K562 (cell line): ENCODE results near the gene SLC30A10. TPM values are rescaled to one million over a fixed set of nuclear protein-coding genes. Genes with fewer than 3 reads are reported as not detected.

Source experiments
- ATAC-seq: fragments of 200-7000 bp; cut with Tn5 transposase; 3 replicates; pipeline ENCODE4 v1.9.1; 2020; ENCODE audit warnings: moderate library complexity
- BruUV-seq: library from RNA; stranded (reverse); fragments of 400-500 nt; replicated peaks from 2 replicates; lab custom pipeline; 2021; lab: Mats Ljungman, UMichigan
- CTCF ChIA-PET: fragments of 300-600 bp; formaldehyde crosslinking; extraction: SDS; loops from one replicate; lab custom pipeline; 2021; ENCODE audit warnings: low intra/inter-chr PET ratio; lab: Yijun Ruan, JAX
- POLR2A ChIA-PET: fragments of 300-600, 350-650 bp; sonication (Branson Sonifier 250); formaldehyde crosslinking; extraction: SDS; loops from one replicate; lab custom pipeline; 2021; ENCODE audit warnings: antibody characterized with exemption, inconsistent platforms; lab: Yijun Ruan, JAX
- DNase-seq, 4 experiments: peaks; one replicate each; pipeline versions ENCODE4 v3.0.0 to v3.0.0-alpha.2; 2011 to 2018; ENCODE audit warnings: low spot score in 3 of 4, mixed read lengths in 3 of 4; ENCODE audit errors: extremely low read depth in 1 of 4
- FAIRE-seq: peaks from 2 replicates; lab custom pipeline; 2011; peaks lifted over from hg19 to GRCh38; lab: Jason Lieb, UNC
- H2AFZ ChIP-seq: 2 replicates; pipeline ENCODE4 v1.6.0; 2011; ENCODE audit warnings: low read depth, low read length, control low read depth, inconsistent platforms
- H3K27ac ChIP-seq: fragments of 200-600 bp; 3 replicates; pipeline ENCODE4 v1.8.0; 2011; ENCODE audit warnings: low read depth, mild to moderate bottlenecking, control low read depth, inconsistent platforms, low read length, moderate library complexity, mixed read lengths; ENCODE audit errors: extremely low read depth
- H3K27me3 ChIP-seq, 2 experiments: fragments of 300-600 bp in 1 of 2; 2 replicates in 1 of 2; 3 replicates in 1 of 2; pipeline versions ENCODE4 v1.6.0 to v1.8.0; 2011; ENCODE audit warnings: inconsistent platforms in 2 of 2, low read length in 2 of 2, mild to moderate bottlenecking in 1 of 2, mixed read lengths in 1 of 2, moderate library complexity in 1 of 2; ENCODE audit not compliant: control insufficient read depth in 2 of 2, insufficient read depth in 2 of 2
- H3K36me3 ChIP-seq: fragments of 300-600 bp; 3 replicates; pipeline ENCODE4 v1.8.0; 2011; ENCODE audit warnings: mild to moderate bottlenecking, low read length, inconsistent platforms; ENCODE audit not compliant: control insufficient read depth, insufficient read depth
- H3K4me1 ChIP-seq, 2 experiments: fragments of 200-600 bp in 1 of 2; replicated peaks in 1 of 2; 2 replicates in 1 of 2; 3 replicates in 1 of 2; pipeline versions ENCODE4 v1.5.1 to v1.8.0; 2011; ENCODE audit warnings: inconsistent platforms in 2 of 2, low read length in 2 of 2, mild to moderate bottlenecking in 1 of 2, mixed read lengths in 1 of 2, moderate library complexity in 1 of 2; ENCODE audit not compliant: control insufficient read depth in 2 of 2, insufficient read depth in 2 of 2
- H3K4me2 ChIP-seq: 2 replicates; pipeline ENCODE4 v1.6.1; 2011; ENCODE audit warnings: low read length, control low read depth, inconsistent platforms, mixed read lengths; ENCODE audit not compliant: insufficient read depth
- H3K4me3 ChIP-seq: fragments of 200-600 bp; sonication (generic), shearing (Covaris generic); 2 replicates; pipeline ENCODE4 v1.5.1; 2016; ENCODE audit warnings: control low read depth, inconsistent platforms
- H3K79me2 ChIP-seq: fragments of 200-600 bp; 3 replicates; pipeline ENCODE4 v1.8.0; 2011; ENCODE audit warnings: low read length, inconsistent platforms; ENCODE audit not compliant: control insufficient read depth, insufficient read depth
- H3K9ac ChIP-seq, 2 experiments: 2 replicates each; pipeline versions ENCODE4 v1.6.0 to v1.6.1; 2011; ENCODE audit warnings: low read depth in 2 of 2, low read length in 2 of 2, control low read depth in 1 of 2, inconsistent platforms in 1 of 2, mild to moderate bottlenecking in 1 of 2, mixed read lengths in 1 of 2; ENCODE audit not compliant: insufficient read depth in 1 of 2
- H3K9me1 ChIP-seq: one replicate; pipeline ENCODE4 v1.6.0; 2011; ENCODE audit warnings: inconsistent platforms, mild to moderate bottlenecking, low read length, moderate library complexity; ENCODE audit not compliant: control insufficient read depth, insufficient read depth
- H3K9me3 ChIP-seq: replicated peaks from 2 replicates; pipeline ENCODE4 v1.5.1; 2011; ENCODE audit warnings: low read depth, low read length, inconsistent platforms; ENCODE audit not compliant: control insufficient read depth, insufficient read depth
- H4K20me1 ChIP-seq: replicated peaks from 2 replicates; pipeline ENCODE4 v1.6.1; 2011; ENCODE audit warnings: low read length, inconsistent platforms, mixed read lengths; ENCODE audit not compliant: control insufficient read depth, insufficient read depth
- CC2D1A ChIP-seq: fragments of 450-650 bp; IDR thresholded peaks from 2 replicates; pipeline ENCODE4 v1.6.1; 2017; ENCODE audit warnings: mild to moderate bottlenecking
- ESRRB ChIP-seq: fragments of 250-450 bp; sonication (Bioruptor Pico); IDR thresholded peaks from 2 replicates; pipeline ENCODE4 v1.5.0; 2020; ENCODE audit warnings: mild to moderate bottlenecking, moderate library complexity, borderline replicate concordance
- ETV5 ChIP-seq: sonication (generic); formaldehyde crosslinking; IDR thresholded peaks from 2 replicates; pipeline ENCODE4 v1.4.0; 2020; ENCODE audit warnings: low read depth, mild to moderate bottlenecking, missing genetic modification reagents
- FOSL1 ChIP-seq: fragments of 200-800 bp; sonication (Bioruptor generic); conservative IDR thresholded peaks from 2 replicates; pipeline ENCODE4 v1.6.1; 2016; ENCODE audit warnings: missing genetic modification characterization, missing compliant biosample characterization
- FOXA1 ChIP-seq: fragments of 450-650 bp; IDR thresholded peaks from 2 replicates; pipeline ENCODE4 v1.6.1; 2016; ENCODE audit warnings: mild to moderate bottlenecking, borderline replicate concordance
- HDGF ChIP-seq: fragments of 450-650 bp; IDR thresholded peaks from 2 replicates; pipeline ENCODE4 v1.6.1; 2016
- MEIS2 ChIP-seq: fragments of 450-650 bp; IDR thresholded peaks from 2 replicates; pipeline ENCODE4 v1.6.1; 2014; ENCODE audit warnings: mild to moderate bottlenecking; ENCODE audit not compliant: partially characterized antibody
- NFE2L1 ChIP-seq: fragments of 450-650 bp; IDR thresholded peaks from 2 replicates; pipeline ENCODE4 v1.6.1; 2016; ENCODE audit warnings: missing genetic modification characterization, low read depth, mild to moderate bottlenecking, missing compliant biosample characterization, moderate library complexity, borderline replicate concordance
- NFIC ChIP-seq: fragments of 450-650 bp; IDR thresholded peaks from 2 replicates; pipeline ENCODE4 v1.6.1; 2017; ENCODE audit warnings: mild to moderate bottlenecking, inconsistent platforms
- PTRF ChIP-seq: fragments of 450-650 bp; IDR thresholded peaks from 2 replicates; pipeline ENCODE4 v1.6.1; 2016; ENCODE audit warnings: mild to moderate bottlenecking, missing genetic modification characterization, missing compliant biosample characterization
- RBM17 ChIP-seq: fragments of 200-400 bp; formaldehyde crosslinking; IDR thresholded peaks from 2 replicates; pipeline ENCODE4 v1.6.1; 2017; ENCODE audit warnings: low read depth, mild to moderate bottlenecking, low read length, borderline replicate concordance
- RBM22 ChIP-seq: fragments of 200-400 bp; formaldehyde crosslinking; IDR thresholded peaks from 2 replicates; pipeline ENCODE4 v1.6.1; 2018; ENCODE audit warnings: low read length, low read depth; ENCODE audit not compliant: poor library complexity, severe bottlenecking
- SMARCC2 ChIP-seq: fragments of 450-650 bp; IDR thresholded peaks from 2 replicates; pipeline ENCODE4 v1.6.1; 2017; ENCODE audit warnings: antibody characterized with exemption, moderate library complexity, mild to moderate bottlenecking, low read depth
- SRF ChIP-seq, 2 experiments: fragments of 250-450, 450-650 bp in 1 of 2; sonication (Bioruptor Pico) in 1 of 2; sonication (generic) in 1 of 2; formaldehyde crosslinking; IDR thresholded peaks; 2 replicates each; pipeline versions ENCODE4 v1.5.0 to v1.5.1; 2020 to 2022; ENCODE audit warnings: mild to moderate bottlenecking in 1 of 2, missing genetic modification reagents in 1 of 2
- TAF1 ChIP-seq: IDR thresholded peaks from 2 replicates; pipeline ENCODE4 v1.6.1; 2011; ENCODE audit warnings: mild to moderate bottlenecking, low read length, moderate library complexity; ENCODE audit not compliant: insufficient read depth, control insufficient read depth, severe bottlenecking; ENCODE audit errors: extremely low read depth
- ZC3H4 ChIP-seq: sonication (generic); formaldehyde crosslinking; IDR thresholded peaks from 2 replicates; pipeline ENCODE4 v1.9.0; 2021; ENCODE audit warnings: missing genetic modification reagents, borderline replicate concordance
- ZKSCAN8 ChIP-seq: fragments of 200-800 bp; sonication (Bioruptor generic); IDR thresholded peaks from 2 replicates; pipeline ENCODE4 v1.6.1; 2016; ENCODE audit warnings: missing genetic modification characterization, missing compliant biosample characterization
- ZNF77 ChIP-seq: fragments of 250-450 bp; sonication (Bioruptor Pico); IDR thresholded peaks from 2 replicates; pipeline ENCODE4 v1.5.0; 2020
- WGBS: fragments of 100-300 bp; shearing (Covaris generic); methylation state at CpG from one replicate; pipeline ENCODE4 v1.1.6; 2016; ENCODE audit warnings: low coverage, mixed read lengths; ENCODE audit not compliant: insufficient coverage; ENCODE audit errors: missing lambda C conversion rate; 5-methylcytosine and 5-hydroxymethylcytosine counted together
- in situ Hi-C: fragments of 300-500 bp; cut with MboI; formaldehyde crosslinking; loops from 4 replicates; pipeline ENCODE4 v1.15.0; 2018; ENCODE audit warnings: inconsistent platforms, mixed read lengths
- intact Hi-C: fragments of 100-400 bp; cut with micrococcal nuclease; formaldehyde crosslinking; loops from 2 replicates; pipeline ENCODE4 v1.14.2; 2022
- polyA plus RNA-seq, 8 experiments: library from polyadenylated mRNA; depleted of rRNA in 4 of 8; stranded (reverse) in 5 of 8; unstranded in 3 of 8; fragments of >200 nt; fragmentation: Nextera tagmentation in 2 of 8; fragmentation: Illumina TruSeq in 1 of 8; extraction: Ambion mirVana in 2 of 8; extraction: Trizol in 1 of 8; gene quantifications; 2 replicates each; pipeline versions ENCODE4 v1.2.1 to v1.2.3, GENCODE V29; 2011 to 2014; ENCODE audit warnings: inconsistent platforms in 1 of 8, missing spikeins in 1 of 8
- total RNA-seq, 7 experiments: library from RNA; depleted of rRNA in 6 of 7; stranded (reverse); fragments of >200 nt in 6 of 7; fragmentation: Illumina TruSeq in 2 of 7; extraction: Trizol in 2 of 7; gene quantifications; 2 replicates each; pipeline versions ENCODE4 v1.2.1 to v1.2.3, GENCODE V29; 2011 to 2021; ENCODE audit warnings: low replicate concordance in 1 of 7
- TF ChIP-seq, protein P1 (sequence below), 2 experiments: fragments of 150-350 bp in 1 of 2; IDR thresholded peaks; 2 replicates each; pipeline ENCODE4 v1.6.1; 2012 to 2016; ENCODE audit warnings: low read depth in 2 of 2, low read length in 2 of 2, mild to moderate bottlenecking in 1 of 2, moderate library complexity in 1 of 2

Gene SLC30A10
- total and polyA plus RNA-seq, 9 of the 15 experiments (the other 6 are each of a cell fraction or from before 2014, with no cell fraction given): 2.6 to 11.3 (median 7.1) TPM

DNA sequence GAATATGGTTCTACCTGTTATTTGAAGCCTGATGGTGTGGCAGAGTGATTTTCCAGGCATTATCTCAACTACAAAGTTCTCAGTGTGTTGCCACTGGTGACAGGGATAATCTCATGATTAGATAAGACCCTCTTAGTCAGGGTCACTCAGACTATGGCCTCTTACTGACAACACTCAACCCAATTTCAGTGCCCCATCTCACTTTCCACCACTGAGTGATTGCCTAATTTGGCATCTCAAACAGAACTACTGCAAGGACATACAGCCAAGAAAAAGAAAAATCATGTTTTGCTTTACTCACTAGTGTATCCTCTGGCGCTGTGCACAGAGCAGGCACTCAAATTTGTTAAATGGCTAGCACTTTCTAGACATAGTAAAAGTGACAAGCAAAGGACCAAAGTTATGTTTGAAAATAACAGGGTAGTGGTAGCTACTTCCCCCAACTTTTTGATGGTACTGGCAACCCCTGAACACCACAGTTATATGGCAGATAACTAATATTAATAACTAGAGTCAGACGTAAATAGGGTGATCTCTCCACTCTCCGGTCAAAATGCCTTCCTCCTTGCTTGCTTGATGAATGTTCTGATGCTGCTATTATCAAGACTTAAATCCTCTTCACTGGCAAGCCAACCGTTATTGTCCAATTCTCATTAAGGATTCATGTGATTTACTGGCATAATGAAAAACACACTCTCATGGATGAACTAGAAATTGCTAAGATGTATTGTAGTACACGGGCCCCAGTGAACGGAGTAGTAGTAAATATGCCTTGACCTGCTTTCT is 37.1 kb upstream of the SLC30A10 start (continued):
- TF ChIP-seq ZC3H4 (CRISPR knock-in tag) (no peak), ZKSCAN8 (CRISPR knock-in tag) (no peak), SRF (CRISPR knock-in tag; IDR thresholded peaks at IDR 0.05) (0 out of 4 replicates have a peak, but pooled peaks of 1 of the 2 experiments have one; percentile 37), FOSL1 (tag) (peak; percentile 38; the same call in 1 of the 2 replicates), RBM17 (no peak), MEIS2 (peak; percentile 30)

DNA sequence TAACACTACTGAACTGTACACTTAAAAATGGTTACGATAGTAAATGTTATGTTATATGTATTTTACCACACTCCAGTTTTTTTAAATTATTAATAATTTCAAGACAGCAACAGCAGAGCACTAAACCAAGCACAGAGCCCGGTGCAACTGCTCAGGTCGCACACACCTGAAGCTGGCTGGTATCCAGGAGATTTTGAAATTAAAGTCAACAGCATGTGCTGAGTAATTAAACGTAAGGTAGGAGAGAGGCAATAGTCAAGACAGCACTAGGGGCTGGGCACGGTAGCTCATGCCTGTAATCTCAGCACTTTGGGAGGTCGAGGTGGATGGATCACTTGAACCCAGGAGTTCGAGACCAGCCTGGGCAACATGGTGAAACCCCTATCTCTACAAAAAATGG is 35.1 kb upstream of the SLC30A10 start:
- intact Hi-C loops (no loop called here), in situ Hi-C loops (loop anchor here (10.0 kb wide), 1 partner anchor 89 kb away; no protein-coding TSS in a partner anchor)
- Histone ChIP-seq H3K9ac (no peak overlapping the region), H3K4me2 (no peak overlapping the region), H3K9me3 (0 out of 2 replicates have a peak, but pooled peaks cover 2% of the 10 kb centered on the region), H2AFZ (no peak overlapping the region), H3K36me3 (peaks cover 12% of the 10 kb centered on the region), H3K4me1 (peaks cover 0 to 24% of the 10 kb centered on the region in 2 experiments; a peak in 3 of 5 replicates), H3K27me3 (no peaks in the 10 kb centered on the region), H3K79me2 (no peaks in the 10 kb centered on the region), H3K9me1 (no peaks in the 10 kb centered on the region), H4K20me1 (no peaks in the 10 kb centered on the region), H3K27ac (no peak overlapping the region), H3K4me3 (no peak overlapping the region)
- ChIA-PET CTCF (no interaction called here), POLR2A (interaction anchor here (1.0 kb wide), 1 partner anchor 9 kb away, joined by 3 read pairs; no protein-coding TSS in a partner anchor)
- ATAC-seq: no peak
- 78% methylated on average over 7 of the region's 7 CpGs for WGBS
- FAIRE-seq: no peak
- no TSS peak for BruUV-seq
- DNase-seq: no peak
- no peak for TF ChIP-seq TAF1
- no peak for TF ChIP-seq NFE2L1 (tag)
- TF ChIP-seq PTRF (tag): no peak
- no peak for TF ChIP-seq HDGF
- no peak for TF ChIP-seq ESRRB (CRISPR knock-in tag)
- no peak for TF ChIP-seq SMARCC2
- TF ChIP-seq, protein P1, sequence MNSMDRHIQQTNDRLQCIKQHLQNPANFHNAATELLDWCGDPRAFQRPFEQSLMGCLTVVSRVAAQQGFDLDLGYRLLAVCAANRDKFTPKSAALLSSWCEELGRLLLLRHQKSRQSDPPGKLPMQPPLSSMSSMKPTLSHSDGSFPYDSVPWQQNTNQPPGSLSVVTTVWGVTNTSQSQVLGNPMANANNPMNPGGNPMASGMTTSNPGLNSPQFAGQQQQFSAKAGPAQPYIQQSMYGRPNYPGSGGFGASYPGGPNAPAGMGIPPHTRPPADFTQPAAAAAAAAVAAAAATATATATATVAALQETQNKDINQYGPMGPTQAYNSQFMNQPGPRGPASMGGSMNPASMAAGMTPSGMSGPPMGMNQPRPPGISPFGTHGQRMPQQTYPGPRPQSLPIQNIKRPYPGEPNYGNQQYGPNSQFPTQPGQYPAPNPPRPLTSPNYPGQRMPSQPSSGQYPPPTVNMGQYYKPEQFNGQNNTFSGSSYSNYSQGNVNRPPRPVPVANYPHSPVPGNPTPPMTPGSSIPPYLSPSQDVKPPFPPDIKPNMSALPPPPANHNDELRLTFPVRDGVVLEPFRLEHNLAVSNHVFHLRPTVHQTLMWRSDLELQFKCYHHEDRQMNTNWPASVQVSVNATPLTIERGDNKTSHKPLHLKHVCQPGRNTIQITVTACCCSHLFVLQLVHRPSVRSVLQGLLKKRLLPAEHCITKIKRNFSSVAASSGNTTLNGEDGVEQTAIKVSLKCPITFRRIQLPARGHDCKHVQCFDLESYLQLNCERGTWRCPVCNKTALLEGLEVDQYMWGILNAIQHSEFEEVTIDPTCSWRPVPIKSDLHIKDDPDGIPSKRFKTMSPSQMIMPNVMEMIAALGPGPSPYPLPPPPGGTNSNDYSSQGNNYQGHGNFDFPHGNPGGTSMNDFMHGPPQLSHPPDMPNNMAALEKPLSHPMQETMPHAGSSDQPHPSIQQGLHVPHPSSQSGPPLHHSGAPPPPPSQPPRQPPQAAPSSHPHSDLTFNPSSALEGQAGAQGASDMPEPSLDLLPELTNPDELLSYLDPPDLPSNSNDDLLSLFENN (IDR thresholded peaks at IDR 0.05; ENCODE audit: low read depth in 2 of 2, low read length in 2 of 2): no peak
- no peak for TF ChIP-seq FOXA1
- no peak for TF ChIP-seq RBM22
- TF ChIP-seq ZNF77 (CRISPR knock-in tag): no peak
- no peak for TF ChIP-seq CC2D1A
- TF ChIP-seq ETV5 (CRISPR knock-in tag): no peak
- TF ChIP-seq NFIC: no peak
